HG03521 (cell line): ENCODE data around the gene CCDC50.

Experiments
- ATAC-seq: cut with Tn5 transposase; IDR thresholded peaks from one replicate; pipeline ENCODE4 v1.9.1; 2021; ENCODE audit warnings: mild to moderate bottlenecking, moderate library complexity; ENCODE audit not compliant: unreplicated experiment

The CCDC50 gene

DNA sequence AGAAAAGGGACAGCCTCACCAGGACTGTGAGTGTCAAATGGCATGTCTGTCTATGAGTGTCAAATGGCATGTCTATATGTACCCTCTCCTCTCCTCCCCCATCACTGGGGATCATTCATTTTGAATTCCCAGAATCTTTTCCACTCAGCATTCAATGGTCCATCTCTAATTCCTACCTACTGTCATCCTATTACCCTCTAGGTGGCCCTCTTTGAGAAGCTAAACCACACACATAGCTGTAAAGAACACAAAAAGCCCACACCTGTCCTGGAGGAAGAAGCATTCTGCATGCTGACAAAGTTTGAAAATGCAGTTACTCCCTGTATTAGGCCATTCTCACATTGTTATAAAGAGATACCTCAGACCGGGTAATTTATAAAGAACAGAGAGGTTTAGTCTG lies 85.5 kb downstream of the CCDC50 start:
- no peak for ATAC-seq

DNA sequence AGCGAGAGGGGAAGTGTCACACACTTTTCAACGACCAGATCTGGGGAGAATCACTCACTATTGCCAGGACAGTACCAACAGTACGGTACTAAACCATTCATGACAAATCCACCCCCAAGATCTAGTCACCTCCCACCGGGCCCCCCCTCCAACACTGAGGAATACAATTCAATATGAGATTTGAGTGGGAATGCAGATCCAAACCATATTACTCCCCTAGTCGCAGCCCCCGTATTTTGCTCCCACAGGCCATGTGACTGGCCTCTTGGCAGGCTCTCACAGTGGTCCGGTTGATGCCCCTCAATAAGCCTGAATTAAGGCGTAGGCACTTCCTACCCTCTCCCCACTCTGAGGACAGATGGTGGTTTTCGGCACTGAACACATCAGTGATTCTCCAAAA lies 86.4 kb downstream of the CCDC50 start:
- ATAC-seq: no peak

DNA sequence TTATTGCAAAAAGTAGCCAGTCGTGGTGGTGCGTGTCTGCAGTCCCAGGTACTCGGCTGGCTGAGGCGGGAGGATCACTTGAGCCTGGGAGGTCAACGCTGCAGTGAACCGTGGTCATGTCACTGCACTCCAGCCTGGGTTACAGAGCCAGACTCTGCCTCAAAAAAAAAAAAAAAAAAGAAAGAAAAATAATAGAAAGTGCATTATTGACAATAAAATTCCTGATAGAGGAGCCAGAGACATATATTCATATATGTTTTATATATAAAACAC lies 88.2 kb downstream of the CCDC50 start:
- ATAC-seq: no peak

DNA sequence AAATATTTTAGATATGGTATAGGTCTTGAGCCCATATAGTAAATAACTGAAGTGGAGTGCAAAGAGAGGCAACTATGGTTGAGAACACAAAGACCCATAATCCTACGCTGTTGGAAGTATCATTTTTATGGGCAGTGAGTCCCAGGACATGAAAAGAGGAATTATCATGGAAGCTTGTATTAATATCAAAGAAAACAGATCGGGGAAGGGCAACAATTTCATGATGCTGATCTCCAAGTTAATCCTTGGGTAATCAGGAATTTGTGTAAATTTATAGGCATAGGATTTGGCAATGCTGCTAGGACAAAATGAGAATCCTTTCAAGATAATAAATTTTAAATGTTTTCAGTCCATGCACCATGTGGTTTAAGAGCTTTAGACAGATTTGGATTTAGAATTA lies 91.6 kb downstream of the CCDC50 start:
- no peak for ATAC-seq

DNA sequence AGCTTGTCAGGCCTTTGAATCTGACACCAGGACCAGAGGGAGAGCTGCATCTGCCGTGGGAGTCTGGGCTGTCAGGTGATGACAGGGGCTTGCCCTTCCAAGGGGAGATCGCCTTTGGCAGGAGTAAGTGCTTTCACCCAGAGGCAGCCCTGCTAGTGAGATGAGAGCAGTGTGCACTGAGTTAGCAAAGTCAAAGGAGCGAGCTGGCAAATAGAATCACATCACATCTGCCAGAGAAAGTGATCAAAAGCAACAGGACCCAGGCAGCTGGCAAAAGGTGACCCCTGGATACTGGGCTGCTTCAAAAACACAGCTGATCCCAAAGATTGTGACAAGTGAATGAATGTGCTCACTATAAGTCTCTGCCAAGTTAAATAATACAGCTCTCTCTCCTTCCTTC lies 95.7 kb downstream of the CCDC50 start:
- no peak for ATAC-seq

DNA sequence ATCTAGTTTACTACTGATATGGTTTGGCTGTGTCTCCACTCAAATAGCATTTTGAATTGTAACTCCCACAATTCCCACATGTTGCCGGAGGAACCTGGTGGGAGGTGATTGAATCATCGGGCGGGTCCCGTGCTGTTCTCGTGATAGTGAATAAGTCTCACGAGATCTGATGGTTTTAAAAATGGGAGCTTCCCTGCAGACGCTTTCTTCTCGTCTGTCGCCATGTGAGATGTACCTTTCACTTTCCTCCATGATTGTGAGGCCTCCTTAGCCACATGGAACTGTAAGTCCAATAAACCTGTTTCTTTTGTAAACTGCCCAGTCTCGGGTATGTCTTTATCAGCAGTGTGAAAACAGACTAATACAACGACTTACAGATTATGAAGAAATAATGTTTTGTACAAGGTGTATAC lies 96.1 kb downstream of the CCDC50 start:
- no peak for ATAC-seq

DNA sequence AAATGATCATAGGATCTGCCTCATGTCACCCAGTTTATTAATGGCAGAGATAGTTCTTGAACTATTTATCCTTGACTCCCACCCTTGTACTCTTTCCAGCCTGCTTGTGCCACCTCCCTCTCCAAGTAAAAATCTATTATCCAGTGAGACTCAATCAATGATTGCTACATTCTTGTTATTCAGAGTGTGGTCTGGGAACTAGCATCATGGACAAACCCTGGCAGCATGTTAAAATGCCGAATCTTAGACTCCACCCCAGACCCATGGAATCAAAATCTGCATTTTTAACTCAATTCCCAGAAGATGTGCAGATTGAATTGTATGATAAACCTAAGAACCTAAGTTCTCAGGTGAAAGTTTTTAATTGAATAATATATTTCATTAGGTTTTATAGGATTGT lies 97.1 kb downstream of the CCDC50 start:
- ATAC-seq: no peak

DNA sequence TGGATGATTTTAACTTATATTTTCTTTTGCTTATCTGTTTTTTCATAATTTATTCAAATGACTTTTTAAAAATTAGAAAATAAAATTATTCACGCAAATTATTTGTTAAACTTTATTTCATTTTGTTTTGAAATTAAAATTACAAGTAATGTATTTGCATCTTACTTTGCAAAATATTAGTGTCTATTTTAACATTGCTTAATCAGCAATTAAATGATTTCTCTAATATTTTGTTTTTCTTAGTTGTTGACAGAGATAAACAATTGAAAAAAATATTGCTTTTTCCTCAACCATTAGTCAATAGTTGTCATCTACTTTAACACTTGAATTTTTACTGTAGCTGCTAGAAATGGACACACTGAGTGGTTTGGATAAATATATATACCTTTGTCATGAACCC lies 99.0 kb downstream of the CCDC50 start:
- no peak for ATAC-seq

DNA sequence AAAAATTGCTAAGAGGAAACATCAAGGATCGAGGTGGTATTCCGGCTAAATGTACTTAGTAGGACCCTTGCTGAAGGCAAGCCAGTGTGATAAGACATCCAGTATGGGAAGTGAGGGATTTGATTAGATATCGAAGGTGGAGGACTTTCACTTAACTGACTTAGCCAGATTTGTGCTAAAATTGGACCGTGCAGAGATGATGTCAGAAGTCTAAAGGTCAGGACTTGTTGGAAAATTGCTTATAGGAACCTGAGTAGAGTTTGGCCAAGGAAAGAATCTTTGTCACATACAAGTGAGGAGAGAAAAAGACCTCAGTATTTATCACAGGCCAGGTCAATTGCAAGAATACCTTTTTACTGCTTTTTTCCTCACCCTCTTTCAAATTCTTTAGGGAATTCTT lies 100.9 kb downstream of the CCDC50 start:
- no peak for ATAC-seq

DNA sequence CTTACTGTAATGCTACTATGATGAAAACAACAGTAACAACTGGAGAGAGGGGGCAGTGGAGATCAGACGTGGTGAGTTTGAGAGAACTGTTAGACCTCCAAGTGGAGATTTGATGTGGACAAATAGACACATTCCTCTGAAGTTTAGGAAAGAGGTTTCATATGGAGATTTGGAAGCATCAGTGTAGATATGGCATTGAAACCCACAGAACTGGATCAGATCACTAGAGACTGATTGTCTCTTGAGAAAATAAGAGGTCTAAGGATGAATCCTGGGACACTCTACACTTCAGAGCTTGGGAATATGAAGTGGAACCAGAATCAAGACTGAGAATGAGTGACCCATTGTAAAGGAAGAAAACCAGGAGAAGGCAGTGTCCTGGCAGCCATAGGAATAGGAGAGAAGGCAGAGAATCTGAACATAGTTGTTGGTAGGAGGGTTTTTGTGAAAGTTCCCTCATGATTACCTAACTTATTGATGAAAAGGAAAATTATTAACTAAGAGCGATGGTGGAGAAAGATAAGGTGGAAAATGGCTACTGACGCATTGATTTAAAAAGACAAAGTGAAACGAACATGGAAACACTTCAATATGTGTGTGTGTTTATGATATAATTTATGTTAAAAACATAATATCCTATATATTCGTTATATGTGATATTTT lies 102.1 kb downstream of the CCDC50 start:
- no peak for ATAC-seq

DNA sequence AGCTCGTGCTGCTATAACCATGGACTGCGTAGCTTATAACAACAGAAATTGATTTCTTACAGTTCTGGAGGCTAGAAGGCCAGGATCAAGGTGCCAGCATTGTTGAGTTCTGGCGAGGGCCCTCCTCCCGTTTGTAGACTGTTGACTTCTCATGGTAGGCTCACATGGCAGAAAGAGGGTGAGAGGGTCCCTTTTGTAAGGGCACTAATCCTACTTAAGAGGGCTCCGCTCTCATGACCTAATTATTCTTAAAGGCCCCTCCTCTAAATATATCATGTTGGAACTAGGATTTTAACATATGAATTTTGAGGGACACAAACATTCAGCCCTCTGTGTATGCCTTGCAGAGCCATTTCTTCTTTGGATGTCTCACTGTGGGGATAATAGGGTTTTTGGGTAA lies 103.0 kb downstream of the CCDC50 start:
- ATAC-seq: no peak

DNA sequence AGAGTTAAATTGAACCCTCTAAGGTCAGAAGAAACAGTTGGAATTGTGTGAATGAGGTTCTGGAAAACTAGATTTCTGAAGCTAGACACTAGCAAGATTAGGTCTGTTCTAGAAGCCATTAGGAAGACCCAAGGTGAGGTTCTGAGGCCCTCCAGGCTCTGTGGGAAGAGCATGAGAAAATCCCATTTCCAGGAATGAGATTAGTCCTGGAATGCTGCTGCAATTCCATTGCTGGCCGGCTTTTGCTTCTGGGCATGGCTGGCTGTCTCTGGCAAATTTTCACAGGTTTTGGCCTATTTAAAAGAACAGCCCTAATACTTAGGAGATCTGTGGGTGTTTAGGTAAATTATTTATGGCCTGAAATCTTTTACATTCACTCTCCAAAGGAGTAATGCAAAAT lies 104.8 kb downstream of the CCDC50 start:
- no peak for ATAC-seq

DNA sequence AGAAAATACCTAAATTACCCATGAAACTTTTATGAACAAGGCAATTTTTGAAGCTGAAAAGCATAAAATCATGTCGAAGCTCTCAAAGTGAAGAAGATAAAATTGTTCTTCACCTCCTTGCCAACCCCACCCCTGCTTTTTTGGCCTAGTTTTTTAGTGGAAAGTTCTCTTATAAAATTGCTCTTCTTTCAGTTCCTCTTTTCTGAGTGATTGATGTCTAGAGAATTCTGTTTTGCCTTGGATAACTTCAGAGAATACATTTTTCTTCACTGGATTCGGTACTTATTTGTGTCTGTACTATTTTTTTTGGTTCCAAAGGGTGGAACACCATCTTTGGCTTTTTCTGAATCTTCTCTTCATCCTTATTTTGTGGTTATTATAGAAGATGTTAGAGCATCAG lies 106.8 kb downstream of the CCDC50 start:
- no peak for ATAC-seq

DNA sequence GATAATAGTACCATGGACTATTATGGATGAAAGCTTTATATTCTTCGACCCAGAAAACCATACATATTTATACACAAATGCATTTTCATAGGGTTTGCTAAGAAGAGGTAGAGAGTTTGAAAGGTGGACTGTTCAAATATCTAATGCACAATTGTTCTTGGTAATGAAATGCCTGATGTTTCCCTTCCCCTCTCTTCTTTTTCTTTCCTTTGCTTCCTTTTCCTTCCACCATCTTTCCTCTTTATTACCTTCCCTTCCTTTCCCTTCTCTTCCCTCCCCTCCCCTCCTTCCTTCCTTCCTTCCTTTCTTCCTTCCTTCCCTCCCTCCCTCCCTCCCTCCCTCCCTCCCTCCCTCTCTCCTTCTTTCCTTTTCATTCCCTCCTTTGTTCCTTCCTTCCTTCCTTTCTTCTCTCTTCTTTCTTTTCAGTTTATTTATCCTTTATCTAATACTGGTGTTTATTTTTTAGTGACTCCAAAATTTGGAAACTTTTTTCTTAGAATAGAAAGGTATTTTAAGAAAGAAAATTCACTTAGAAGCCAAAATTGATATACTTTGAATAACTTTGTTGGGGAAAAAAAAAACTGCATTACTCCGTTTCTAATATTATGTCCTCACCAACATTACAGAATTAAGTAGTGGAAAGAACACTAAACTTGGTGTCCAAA lies 109.1 kb downstream of the CCDC50 start:
- no peak for ATAC-seq

DNA sequence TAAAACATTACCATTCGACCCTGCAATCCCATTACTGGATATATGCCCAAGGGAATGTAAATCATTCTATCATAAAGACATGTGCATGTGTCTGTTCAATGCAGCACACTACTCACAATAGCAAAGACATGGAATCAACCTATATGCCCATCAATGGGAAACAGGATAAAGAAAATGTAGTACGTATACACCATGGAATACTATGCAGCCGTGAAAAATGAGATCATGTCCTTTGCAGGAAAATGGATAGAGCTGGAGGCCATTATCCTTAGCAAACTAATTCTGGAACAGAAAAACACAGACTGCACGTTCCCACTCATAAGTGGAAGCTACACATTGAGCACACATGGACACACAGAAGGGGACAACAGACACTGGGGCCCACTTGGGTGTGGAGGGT lies 111.3 kb downstream of the CCDC50 start:
- ATAC-seq: no peak

DNA sequence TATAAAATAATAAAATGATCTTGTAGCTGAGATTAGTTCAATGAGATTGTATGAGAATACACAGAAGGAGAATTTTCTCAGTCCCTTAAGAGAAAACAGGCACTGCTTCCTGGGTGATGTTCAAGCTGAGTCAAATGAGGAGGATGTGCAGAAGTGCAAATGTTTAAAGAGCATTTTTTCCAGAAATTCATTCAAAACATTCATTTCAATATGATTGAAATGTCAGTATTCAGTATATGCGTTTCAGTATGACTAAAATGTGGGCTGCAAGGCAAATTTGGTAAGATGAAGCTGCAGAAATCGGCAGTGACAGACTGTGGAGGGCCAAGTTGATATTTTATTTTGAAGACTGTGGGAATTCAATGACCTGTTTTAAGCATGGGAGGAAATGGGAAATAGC lies 112.5 kb downstream of the CCDC50 start:
- no peak for ATAC-seq

DNA sequence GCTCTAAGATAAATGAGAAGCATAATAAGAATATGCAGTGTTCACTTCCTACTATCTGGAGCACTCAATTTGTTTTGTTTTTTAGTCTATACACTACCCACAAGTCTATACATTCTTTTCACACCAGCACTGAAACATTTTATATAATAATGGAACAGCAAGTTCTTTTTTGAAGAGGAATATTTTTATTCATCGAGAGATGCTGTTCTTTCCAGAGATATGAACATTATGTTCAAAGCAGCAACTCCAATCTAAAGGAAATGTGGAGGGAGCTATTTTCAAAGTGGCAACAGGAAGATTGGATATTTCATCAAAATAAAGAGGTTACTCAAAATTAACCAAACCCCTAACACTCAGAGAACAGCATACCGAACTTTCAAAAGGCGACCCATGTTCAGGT lies 115.4 kb downstream of the CCDC50 start:
- ATAC-seq: no peak
